Stimulated activated CD8-positive, alpha-beta memory T cell treated with anti-CD3 and anti-CD28 coated beads, Interleukin-12 subunit alpha, Interleukin-12 subunit beta, amount 100 ng/mL, for 24 hours (primary cell): ENCODE measurements around the gene TBC1D1.

Experiments used
- DNase-seq: peaks from one replicate; pipeline ENCODE4 v3.0.0-alpha.2; 2020; ENCODE audit errors: extremely low read depth

Gene TBC1D1

DNA sequence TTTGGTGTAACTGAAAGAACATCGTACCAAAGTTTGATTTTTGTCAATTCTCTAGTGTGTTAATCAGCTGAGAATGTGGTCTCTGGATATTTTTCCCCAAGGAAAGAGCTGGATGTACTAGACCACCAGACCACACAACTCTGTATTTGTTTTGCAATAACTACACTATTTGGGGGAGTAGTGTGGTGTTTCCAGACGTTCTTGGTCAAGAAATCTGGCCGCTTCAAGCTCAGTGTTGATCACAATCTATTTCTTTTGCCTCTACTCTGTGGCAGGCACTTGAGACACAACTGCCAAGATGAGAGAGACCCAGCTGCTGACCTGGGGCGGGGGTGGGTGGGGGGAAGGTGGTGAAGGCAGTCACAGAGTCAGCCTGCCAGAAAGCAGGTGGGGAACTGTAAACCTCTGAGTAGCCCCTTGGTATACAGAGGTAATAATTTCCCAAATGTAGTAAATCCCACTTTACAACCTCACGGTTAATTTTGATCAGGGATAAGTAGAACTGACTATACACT is 99.9 kb downstream of the TBC1D1 start:
- DNase-seq: no peak

DNA sequence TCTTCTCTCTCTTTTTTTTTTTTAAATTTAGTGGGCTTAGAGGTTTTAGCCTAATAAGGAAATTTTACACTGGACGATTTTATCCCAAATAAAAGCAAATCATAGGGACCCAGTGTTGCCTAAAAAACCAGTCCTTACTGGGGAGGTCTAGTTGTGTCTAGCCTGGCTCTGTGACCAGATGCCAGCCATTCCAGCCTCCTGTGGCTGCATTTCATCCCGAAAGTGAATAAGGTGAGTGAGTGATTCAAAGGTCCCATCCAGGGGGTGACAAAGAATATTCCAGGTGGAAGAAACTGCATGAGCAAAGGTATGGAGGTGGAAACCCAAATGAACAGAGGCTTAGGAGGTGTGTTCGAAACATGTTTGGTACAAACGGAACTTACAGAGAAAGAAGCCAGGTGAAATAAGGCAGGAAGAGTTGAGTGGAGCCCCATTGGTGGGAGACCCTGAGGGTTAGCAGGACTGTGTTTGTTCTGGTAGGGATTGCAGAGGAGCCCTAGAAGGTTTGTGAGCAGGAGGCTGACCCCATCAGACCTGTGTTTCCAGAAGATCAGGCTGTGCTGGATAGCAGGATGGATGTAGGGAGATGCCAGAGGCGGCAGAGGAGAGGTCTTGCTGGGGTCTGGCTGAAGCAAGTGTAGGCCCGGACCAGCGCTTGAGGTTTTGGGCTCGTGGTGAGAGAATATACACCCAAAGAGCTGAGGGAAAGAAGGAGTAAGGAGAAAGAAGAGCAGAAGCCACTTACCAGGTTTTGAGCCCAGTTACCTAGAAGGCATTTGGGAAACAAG is 100.9 kb downstream of the TBC1D1 start:
- DNase-seq: no peak

DNA sequence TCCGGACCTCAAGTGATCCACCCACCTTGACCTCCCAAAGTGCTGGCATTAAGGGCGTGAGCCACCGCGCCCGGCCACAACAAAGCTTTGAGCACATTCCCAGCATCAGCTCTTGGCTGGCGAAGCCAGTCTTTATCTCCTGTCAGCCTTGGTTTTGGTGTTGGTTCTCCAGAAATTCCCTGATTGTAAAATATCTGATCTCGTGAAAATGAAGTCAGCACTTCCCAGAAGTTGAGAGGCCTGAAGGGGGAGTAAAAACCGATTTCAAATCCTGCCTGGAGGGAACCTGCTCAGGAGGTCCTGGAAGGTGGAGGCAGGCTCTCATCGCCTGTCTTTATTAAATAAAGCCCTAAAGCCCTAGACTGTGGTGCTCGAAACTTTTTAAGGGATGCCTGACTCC is 102.9 kb downstream of the TBC1D1 start:
- DNase-seq: no peak

DNA sequence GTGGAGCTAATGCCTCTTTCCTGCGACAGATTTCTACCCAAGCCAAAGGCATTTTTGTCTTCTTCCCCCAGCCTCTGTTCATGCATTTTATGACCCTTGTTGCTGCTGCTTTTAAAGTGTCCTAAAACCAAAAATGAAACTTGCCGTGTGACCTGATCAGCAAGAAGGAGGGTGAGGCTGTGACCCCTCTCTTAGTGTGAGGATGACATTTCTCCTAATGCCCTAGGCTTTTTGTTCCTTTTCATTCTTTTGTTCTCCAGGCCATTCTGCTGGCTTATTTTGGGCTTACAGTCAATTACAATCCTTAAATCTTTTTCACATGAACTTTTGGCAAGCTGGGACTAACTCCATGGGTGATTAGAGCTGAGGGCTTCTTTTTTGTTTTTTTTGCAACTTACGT is 103.7 kb downstream of the TBC1D1 start:
- no peak for DNase-seq

DNA sequence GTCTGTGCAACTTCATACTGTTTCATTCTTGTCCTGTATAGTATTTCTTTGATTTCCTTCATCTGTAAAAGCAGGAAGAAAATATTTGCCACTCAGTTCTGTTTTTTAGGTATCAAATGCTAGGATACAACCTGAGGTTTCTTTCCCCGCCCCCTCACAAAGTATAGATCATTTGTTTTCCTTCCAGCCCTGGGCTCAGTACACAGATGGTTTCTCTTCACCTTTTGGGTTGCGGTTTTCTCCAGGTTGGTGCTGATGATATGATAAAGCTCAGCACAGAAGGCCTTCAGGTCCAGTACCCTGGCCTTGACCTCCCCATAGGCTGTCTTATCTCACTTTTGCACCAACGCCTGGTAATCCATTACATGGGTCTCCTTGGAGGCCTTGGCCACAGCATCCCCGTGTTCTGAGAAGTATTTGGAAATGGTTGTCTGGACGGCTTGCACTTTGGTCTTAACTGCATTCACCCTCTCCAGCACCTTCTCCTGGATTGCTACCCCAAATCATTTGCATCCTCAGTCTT is 104.5 kb downstream of the TBC1D1 start:
- no peak for DNase-seq

DNA sequence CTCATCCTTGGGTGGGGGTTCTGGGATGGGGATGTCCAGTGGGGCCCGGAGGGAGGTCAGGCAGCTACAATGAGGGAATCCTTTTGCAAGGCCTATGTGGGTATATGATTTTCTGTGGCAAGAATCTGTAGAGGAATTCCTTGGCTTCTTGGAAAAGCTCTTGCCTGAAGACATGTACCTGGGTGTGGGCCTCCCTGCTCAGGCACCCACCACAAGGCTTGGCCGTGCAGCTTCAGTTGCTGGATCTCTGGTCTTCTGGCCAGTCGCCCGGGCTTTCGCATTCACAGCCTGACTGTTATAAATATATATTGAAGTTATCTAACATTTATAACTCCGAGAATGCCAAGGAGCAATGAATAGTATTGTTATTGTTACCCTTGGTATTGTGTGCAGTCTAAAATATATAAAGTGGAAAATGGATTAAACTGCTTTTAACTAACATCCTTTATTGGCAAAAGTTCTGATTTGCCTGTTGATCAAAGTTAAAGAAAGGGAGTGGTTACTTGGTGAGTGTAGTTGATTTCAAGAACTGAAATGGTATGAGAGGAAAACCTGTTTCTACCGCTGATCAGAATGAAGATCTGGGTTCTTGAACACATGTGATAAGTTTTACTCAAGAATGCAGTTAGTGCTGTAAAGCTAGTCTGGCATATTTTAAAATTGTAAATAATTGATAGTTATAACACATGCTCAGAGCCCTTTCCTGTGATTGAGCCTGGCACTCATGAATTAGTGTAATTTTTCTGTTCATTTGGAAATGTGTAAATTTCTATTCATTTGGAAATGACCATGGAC is 105.3 kb downstream of the TBC1D1 start:
- no peak for DNase-seq

DNA sequence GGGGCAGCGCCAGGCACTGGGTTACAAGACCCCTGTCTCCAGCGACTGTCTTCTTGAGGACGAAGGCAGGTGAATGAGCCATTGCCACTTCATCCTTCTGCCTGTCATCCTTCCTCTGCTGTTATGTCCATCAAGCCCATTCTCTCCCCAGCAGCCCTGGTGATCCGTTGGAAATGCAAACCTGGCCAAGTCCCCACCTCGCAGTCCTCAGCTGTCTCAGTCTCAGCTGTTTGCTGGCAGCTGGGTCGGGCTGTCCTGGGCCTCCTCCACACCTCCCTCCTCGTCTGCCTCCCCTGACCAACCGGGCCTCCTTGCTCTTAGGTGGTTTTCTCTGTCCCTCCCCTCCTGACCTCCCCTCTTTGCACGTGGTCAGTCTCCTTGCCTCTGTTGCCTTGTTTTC is 107.3 kb downstream of the TBC1D1 start:
- no peak for DNase-seq

DNA sequence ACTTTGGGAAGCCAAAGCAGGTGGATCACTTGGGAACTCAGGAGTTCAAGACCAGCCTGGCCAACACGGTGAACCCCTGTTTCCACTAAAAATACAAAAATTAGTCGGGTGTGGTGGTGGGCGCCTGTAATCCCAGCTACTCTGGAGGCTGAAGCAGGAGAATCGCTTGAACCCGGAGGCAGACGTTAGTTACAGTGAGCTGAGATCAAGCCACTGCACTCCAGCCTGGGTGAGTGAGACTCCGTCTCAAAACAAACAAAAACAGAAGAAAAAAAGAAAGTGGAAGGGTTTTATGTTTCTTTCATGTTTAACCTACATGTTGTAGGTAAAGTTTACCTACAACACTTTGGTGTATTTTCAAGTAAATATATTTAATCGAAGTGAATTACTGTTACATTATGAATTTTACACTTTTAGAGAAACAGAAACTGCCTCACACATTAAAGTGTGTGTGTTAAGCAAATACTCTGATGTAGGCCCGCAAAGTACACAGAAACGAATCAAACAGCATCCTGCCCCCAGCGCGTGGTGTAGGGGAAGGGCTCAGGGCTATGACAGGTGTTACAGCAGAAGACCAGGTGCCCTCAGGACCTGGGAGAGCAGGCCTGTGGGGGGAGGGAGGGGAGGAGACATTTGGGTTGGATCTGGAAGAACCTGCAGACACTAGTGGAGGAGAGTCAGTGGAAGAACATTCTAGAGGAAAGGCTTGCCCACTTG is 108.3 kb downstream of the TBC1D1 start:
- DNase-seq: no peak

DNA sequence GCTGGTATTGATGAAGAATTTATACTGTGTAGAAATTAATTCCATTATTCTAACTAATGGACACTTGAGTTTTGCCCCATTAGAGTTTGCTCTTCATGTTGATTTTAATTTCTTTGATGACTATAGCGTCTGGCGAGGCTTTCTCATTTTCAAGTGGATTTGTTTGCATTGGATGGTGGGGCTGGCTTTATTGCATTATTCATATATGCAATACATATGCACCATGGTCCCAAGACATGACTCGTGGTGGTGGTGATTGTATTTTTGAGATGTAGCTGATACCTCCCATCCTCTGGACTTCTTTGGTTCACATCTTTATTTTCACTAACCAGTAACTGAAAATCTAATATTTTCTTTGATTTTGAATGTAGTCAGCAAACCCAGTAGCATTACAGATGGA is 109.1 kb downstream of the TBC1D1 start:
- no peak for DNase-seq

DNA sequence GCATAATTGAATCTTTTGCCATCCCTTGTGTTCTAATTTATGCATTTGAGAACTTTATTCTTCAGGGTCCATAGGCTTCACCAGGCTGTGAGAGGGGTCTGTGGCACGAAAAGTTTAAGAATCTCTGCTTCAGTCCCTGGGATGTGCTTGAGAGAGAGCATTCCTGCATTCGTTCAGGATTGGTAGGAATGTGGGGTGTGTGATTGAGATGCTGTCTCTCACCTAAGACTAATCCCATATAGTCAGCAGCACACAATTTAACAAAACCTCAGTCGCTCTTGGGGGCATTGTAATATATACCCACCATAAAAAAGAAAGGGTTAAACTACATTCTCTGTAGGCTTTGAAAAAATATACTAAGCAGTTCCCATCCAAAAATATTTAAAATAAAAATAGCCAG is 111.0 kb downstream of the TBC1D1 start:
- DNase-seq: no peak

DNA sequence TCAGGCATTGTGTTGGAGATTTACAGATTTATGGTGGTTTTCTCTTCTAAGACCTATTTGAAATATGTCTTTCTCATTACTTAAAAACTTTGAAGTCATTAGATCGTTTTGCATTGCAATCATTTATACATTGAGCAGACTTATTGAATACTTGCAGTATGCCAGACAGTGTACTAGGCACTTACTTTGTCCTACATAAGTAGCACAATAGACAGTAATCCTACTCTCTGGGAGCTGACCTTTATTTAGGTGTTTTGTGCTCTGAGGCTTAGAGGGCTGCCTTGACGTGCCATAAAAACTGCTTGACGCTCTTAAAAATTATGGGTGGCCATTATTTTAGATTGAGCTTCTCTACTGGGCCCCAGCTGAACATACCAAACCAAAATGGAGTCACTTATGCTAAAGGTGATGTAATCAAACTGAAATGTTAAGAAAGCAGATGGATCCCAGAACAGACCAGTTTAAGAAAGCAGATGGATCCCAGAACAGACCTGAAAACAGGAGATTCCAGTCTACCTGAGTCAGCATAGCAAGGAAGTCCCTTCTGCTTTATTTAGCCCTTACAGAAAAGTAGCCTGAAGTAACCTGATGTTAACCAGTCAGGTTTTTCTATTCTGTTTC is 111.7 kb downstream of the TBC1D1 start:
- no peak for DNase-seq

DNA sequence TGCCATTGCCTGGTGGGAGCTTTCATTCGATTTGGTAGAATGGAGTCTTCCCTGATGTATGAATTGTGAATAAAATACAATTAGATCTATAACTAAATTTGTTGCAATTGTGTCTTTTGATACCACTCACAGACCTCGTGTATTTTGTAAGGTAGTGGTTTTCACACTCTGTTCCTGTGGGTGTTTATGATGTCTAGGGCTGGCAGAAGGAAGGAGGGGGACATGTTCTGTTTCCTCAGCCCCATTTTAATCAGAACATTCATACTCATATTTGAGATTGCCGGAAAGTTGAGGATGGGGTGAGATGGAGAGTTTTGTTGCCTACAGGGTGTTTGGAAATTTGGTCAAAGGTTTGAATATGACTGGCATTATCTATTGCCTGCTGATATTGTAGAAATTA is 112.2 kb downstream of the TBC1D1 start:
- no peak for DNase-seq

DNA sequence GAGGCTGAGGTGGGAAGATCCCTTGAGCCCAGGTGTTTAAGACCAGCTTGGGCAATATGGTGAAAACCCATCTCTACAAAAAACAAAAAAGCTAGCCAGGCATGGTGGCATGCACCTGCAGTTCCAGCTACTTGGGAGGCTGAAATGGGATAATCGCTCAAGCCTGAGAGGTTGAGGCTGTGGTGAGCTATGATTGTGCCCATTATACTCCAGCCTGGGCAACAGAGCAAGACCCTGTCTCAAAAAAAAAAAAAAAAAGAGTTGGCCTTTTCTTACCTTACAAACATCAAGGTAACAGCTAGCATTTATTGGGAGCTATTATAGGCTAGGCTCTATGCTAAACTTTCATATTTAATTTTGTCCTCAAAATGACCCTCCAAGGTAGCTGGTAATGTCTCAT is 112.7 kb downstream of the TBC1D1 start:
- DNase-seq: no peak

DNA sequence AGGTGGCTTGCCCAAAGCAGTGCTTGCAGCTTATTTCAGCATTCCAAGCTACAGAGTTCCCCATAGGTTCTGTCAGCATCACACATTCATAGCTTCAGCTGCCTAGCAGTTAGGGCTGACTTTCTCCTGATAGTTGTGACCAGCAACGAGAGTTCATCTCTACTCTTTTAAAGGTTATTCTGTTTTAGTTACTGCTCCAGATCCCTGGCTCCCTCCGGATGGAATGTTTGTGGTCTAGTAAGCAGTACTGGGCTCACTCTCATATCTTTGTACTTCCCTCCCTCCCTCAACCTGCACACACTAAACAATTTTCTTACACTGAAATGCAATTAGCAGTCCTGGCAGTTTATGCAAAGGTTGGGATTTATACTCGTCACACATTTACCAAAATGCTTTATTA is 113.2 kb downstream of the TBC1D1 start:
- DNase-seq: no peak

DNA sequence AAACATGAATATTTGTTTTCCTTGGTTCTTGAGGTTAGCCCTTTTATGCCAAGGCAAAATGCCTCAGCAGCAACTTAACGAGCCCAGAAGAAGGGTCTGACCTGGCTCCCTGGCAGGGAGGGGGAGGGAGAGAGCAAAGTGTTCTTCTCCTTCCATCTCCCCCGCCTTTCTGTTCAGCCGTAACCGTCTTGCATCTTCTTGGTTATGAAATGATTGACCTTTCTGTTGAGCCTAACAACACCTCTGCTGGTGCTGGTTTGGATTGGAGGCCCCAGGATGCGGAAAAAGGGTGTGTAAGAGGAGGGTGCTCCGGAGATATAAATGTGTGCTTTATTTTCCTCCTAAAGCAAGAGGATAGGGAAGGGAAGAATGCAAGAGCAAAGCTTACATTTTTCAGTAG is 114.0 kb downstream of the TBC1D1 start:
- no peak for DNase-seq

DNA sequence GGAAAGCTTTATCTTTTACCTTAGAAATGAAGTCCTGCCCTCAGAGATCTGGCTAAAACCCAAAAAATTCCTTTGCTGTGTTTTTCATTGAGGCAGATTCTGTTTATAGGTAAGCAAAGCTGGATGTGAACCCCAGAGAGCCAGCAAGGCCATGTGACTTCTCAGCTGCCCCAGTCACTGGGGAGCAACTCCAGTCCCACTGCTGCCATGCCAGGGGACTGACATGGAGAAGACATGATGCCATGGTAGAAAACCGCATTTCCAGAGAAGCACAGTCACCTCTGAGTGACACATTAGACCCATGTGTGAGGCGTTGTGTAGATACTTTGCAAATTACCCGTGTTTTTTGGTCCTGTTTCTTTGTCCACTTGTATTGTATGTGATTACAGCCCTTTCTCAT is 114.8 kb downstream of the TBC1D1 start:
- DNase-seq: no peak

DNA sequence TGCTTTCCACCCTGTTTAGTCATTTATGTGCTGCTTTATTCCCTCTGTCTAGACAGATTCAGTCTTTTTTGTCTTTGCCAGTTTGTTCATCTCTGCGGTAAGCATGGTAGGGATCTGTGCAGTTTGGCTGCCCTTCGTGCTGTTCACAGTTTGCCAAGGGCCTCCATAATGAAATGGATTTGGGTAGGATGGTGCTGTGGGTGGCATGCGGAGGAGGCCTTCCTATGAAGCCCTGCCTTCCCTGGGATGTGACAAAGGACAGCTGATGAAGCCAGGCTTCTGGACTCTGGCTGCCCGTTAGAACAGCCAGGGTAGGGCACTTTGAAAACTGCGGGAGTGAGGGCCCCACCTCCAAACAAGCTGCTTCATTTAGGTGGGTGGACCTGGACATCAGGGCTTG is 116.8 kb downstream of the TBC1D1 start:
- no peak for DNase-seq

DNA sequence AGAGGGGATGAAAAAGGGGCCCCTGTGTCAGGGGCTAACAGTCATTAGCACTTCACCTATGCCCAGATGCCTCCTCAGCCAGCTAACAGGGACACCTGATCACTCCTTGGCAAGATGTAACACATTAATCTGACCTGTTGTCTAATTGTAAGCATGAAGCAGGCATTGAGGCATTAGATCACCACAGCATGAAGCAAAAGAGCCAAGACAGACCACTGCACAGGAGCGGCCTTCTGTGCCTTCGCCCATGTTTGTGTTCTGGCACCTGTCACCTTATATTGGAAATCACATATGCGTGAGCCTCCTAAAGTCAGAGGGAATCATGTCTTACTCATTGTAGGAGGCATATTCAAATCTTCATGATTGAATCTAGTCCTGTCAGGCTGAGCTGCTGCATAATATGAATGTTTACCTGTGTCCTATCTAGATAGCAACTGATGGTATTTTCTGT is 117.7 kb downstream of the TBC1D1 start:
- DNase-seq: no peak

DNA sequence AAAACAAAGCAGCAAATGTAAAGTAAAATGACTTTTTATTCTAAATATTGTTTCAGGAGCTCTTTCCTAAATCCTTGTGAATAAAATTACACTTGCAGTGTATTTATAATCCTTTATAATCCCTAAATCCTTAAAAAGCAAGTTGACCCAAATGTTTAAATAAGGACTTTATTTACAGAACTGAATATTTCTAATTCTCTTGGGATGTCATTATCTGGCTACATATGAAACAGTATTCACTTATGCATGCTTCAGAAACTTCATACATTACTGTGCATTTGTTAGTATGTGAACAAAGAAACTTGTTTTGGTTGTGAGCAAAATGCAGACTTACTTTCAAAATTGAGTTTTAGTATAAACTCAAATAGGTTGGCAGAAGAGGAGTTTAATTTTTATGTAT is 118.5 kb downstream of the TBC1D1 start:
- no peak for DNase-seq

DNA sequence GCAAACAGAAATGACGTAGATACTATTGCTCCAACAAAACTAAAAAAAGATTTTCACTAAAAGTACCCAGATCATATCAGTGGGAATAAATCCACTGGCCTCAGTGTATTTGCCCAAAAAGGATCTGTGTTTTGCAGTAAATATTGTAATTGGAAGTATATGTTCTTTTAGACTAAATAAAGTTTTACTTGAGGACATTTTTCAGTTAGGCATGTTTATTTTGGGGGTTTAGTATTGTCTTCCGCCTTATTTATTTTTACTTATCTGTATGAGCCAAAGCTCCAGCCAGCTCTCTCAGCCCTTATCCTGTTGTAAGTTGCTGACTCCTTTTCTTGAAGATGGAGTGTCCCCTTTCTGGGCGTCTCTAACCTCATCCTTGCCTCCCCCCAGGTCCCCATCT is 119.1 kb downstream of the TBC1D1 start:
- DNase-seq: no peak

DNA sequence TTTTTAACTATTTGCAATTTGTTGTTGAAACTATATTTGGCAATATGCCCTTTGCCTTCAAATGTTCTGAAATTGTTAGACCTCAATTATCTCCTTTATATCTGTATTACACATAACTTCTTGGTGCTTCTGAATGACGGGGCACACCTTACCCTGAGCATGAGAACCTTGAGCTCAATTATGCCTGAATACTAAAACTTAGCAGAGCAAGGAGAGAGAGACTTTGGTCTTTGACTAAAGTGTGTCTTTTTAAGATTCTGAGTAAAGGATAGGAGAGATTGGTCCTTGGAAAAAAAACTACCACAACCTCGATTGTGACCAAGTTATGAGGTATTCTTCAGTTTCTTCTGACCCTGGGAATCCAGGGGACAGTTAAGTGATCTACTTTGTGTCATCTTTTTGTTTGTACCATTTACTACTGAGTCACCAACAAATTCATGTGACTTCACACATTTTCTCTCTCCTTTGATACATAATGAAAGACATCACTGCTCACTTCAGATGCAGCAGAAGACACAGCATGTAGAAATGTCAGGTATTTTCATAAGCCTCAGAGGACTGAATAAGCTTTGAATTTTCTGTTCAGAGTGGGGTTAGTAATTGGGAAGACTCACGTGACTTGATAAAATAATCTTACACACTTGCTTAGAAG is 120.8 kb downstream of the TBC1D1 start:
- no peak for DNase-seq
